Naive thymus-derived CD4-positive, alpha-beta T cell (primary cell): ENCODE measurements around the gene UMOD. TPM values are rescaled to one million over a fixed set of nuclear protein-coding genes. Genes with fewer than 3 reads are reported as not detected.

ENCODE experiments used
- ATAC-seq: fragments of 150-1000 bp; cut with Tn5 transposase; 2 replicates; pipeline ENCODE4 v1.10.0; 2021; ENCODE audit warnings: mild to moderate bottlenecking, moderate library complexity
- CTCF ChIA-PET: fragments of 350-600 bp; sonication (Branson Sonifier 250); formaldehyde crosslinking; loops from one replicate; lab custom pipeline; 2021; ENCODE audit warnings: antibody characterized with exemption; lab: Charles Lee
- POLR2A ChIA-PET: fragments of 350-600 bp; sonication (Branson Sonifier 250); formaldehyde crosslinking; loops from one replicate; lab custom pipeline; 2021; ENCODE audit warnings: antibody characterized with exemption, inconsistent platforms; lab: Charles Lee
- DNase-seq, 9 donors: peaks; one replicate each; pipeline versions ENCODE4 v3.0.0 to v3.0.0-alpha.2; 2020 to 2022; ENCODE audit warnings: mixed read lengths in 1 of 9
- H3K27ac ChIP-seq: one replicate; pipeline ENCODE4 v1.7.0; 2013; ENCODE audit warnings: mild to moderate bottlenecking, low read depth, low read length, moderate library complexity
- H3K27me3 ChIP-seq, 2 donors: one replicate each; pipeline ENCODE4 v1.7.0; 2013; ENCODE audit warnings: low read length in 2 of 2, mild to moderate bottlenecking in 2 of 2, moderate library complexity in 2 of 2; ENCODE audit not compliant: control insufficient read depth in 2 of 2, insufficient read depth in 2 of 2
- H3K36me3 ChIP-seq, 3 experiments: 1 replicate in 2 of 3; 2 replicates in 1 of 3; pipeline ENCODE4 v1.7.0; 2013; ENCODE audit warnings: low read length in 3 of 3, mild to moderate bottlenecking in 3 of 3, moderate library complexity in 1 of 3; ENCODE audit not compliant: insufficient read depth in 3 of 3, control insufficient read depth in 2 of 3
- H3K4me1 ChIP-seq, 2 donors: one replicate each; pipeline ENCODE4 v1.7.0; 2013; ENCODE audit warnings: low read length in 2 of 2, mild to moderate bottlenecking in 2 of 2, moderate library complexity in 1 of 2; ENCODE audit not compliant: control insufficient read depth in 2 of 2, insufficient read depth in 2 of 2
- H3K4me3 ChIP-seq: 2 replicates; pipeline ENCODE4 v1.7.0; 2013; ENCODE audit warnings: mild to moderate bottlenecking, low read length
- H3K9me3 ChIP-seq, 3 experiments: 1 replicate in 2 of 3; 2 replicates in 1 of 3; pipeline ENCODE4 v1.7.0; 2013; ENCODE audit warnings: low read length in 3 of 3; ENCODE audit not compliant: control insufficient read depth in 2 of 3
- H3K27ac Mint-ChIP-seq, 9 donors: one replicate each; pipeline ENCODE4 v1.8.0; 2020 to 2022; ENCODE audit warnings: mixed read lengths in 9 of 9, mild to moderate bottlenecking in 8 of 9, moderate library complexity in 5 of 9, inconsistent platforms in 2 of 9
- H3K27me3 Mint-ChIP-seq, 5 donors: one replicate each; pipeline ENCODE4 v1.8.0; 2021 to 2022; ENCODE audit warnings: mixed read lengths in 5 of 5, mild to moderate bottlenecking in 1 of 5
- H3K36me3 Mint-ChIP-seq, 5 donors: one replicate each; pipeline ENCODE4 v1.8.0; 2020 to 2022; ENCODE audit warnings: mixed read lengths in 5 of 5, mild to moderate bottlenecking in 3 of 5, inconsistent platforms in 1 of 5
- H3K4me1 Mint-ChIP-seq, 7 donors: one replicate each; pipeline ENCODE4 v1.8.0; 2020 to 2022; ENCODE audit warnings: mixed read lengths in 7 of 7, mild to moderate bottlenecking in 3 of 7, inconsistent platforms in 1 of 7
- H3K4me3 Mint-ChIP-seq, 10 donors: one replicate each; pipeline ENCODE4 v1.8.0; 2020 to 2022; ENCODE audit warnings: mild to moderate bottlenecking in 10 of 10, mixed read lengths in 10 of 10, moderate library complexity in 6 of 10, inconsistent platforms in 2 of 10
- H3K9me3 Mint-ChIP-seq, 11 donors: one replicate each; pipeline ENCODE4 v1.8.0; 2020 to 2022; ENCODE audit warnings: mixed read lengths in 11 of 11, mild to moderate bottlenecking in 4 of 11, inconsistent platforms in 1 of 11, moderate library complexity in 1 of 11
- intact Hi-C, 2 donors: fragments of 100-400 bp; cut with micrococcal nuclease; formaldehyde crosslinking; loops; one replicate each; pipeline ENCODE4 v1.15.1; 2023
- polyA plus RNA-seq, 2 donors: library from polyadenylated mRNA; unstranded; fragments of 300-500 nt; fragmentation: Illumina TruSeq; gene quantifications; one replicate each; pipeline ENCODE4 v1.2.3, GENCODE V29; 2021
- total RNA-seq, 6 experiments: library from RNA in 5 of 6; stranded (reverse) in 5 of 6; gene quantifications; 1 replicate in 5 of 6; 2 replicates in 1 of 6; pipeline ENCODE4 v1.2.3 and lab custom pipeline; 2021 to 2026

Gene UMOD
- total and polyA plus RNA-seq, 7 experiments from 2014 or later, result not detected

GRCh38 chr16:20372701-20373100, 20.2 kb upstream of the UMOD start:
- DNase-seq, result no peak
- H3K4me1 Mint-ChIP-seq, result no peaks in the 10 kb centered on the region
- ATAC-seq, result no peak
- H3K9me3 Mint-ChIP-seq, result no peaks in the 10 kb centered on the region
- H3K27ac ChIP-seq, result no peak overlapping the region
- H3K36me3 ChIP-seq, result no peaks in the 10 kb centered on the region
- ChIA-PET CTCF (interaction anchor here (0.6 to 0.7 kb wide), 2 partner anchors 13 to 542 kb away, joined by 3 read pairs; no protein-coding TSS in a partner anchor), POLR2A (no interaction called here)
- intact Hi-C loops, result no loop called here
- no peak overlapping the region for H3K4me3 ChIP-seq
- no peaks in the 10 kb centered on the region for H3K27me3 ChIP-seq
- no peaks in the 10 kb centered on the region for H3K9me3 ChIP-seq
- H3K27ac Mint-ChIP-seq, result no peak overlapping the region
- no peak overlapping the region for H3K4me3 Mint-ChIP-seq
- H3K36me3 Mint-ChIP-seq, result no peaks in the 10 kb centered on the region
- peaks cover 8 to 39% (median 18%) of the 10 kb centered on the region in 5 donors for H3K27me3 Mint-ChIP-seq
- H3K4me1 ChIP-seq, result no peaks in the 10 kb centered on the region

GRCh38 chr16:20369452-20370054, 17.0 kb upstream of the UMOD start:
- Mint-ChIP-seq H3K9me3 (peaks cover 0 to 3% (median 0%) of the 10 kb centered on the region in 11 donors), H3K27ac (no peak overlapping the region)
- POLR2A ChIA-PET, result no interaction called here

GRCh38 chr16:20364051-20364450, 11.5 kb upstream of the UMOD start:
- H3K27me3 Mint-ChIP-seq, result peaks cover 0 to 38% (median 15%) of the 10 kb centered on the region in 5 donors
- Histone ChIP-seq H3K27ac (no peak overlapping the region), H3K4me3 (no peak overlapping the region), H3K9me3 (no peaks in the 10 kb centered on the region), H3K36me3 (no peaks in the 10 kb centered on the region), H3K4me1 (no peaks in the 10 kb centered on the region), H3K27me3 (no peaks in the 10 kb centered on the region)
- intact Hi-C loops, result no loop called here
- ATAC-seq, result no peak
- H3K4me3 Mint-ChIP-seq, result no peak overlapping the region
- no peaks in the 10 kb centered on the region for H3K36me3 Mint-ChIP-seq
- DNase-seq, result no peak
- ChIA-PET CTCF (no interaction called here), POLR2A (no interaction called here)
- peaks cover 0 to 2% (median 0%) of the 10 kb centered on the region in 7 donors for H3K4me1 Mint-ChIP-seq
- no peak overlapping the region for H3K27ac Mint-ChIP-seq
- peaks cover 0 to 6% (median 0%) of the 10 kb centered on the region in 11 donors for H3K9me3 Mint-ChIP-seq

More at GRCh38 chr16:20369452-20370054, 17.0 kb upstream of the UMOD start:
- no peak for ATAC-seq
- peaks cover 0 to 2% (median 0%) of the 10 kb centered on the region in 7 donors for H3K4me1 Mint-ChIP-seq
- no peak for DNase-seq
- CTCF ChIA-PET, result interaction anchor here (0.9 kb wide), 1 partner anchor 15 kb away, joined by 3 read pairs; no protein-coding TSS in a partner anchor
- no peak overlapping the region for H3K27ac ChIP-seq
- H3K36me3 ChIP-seq, result no peaks in the 10 kb centered on the region
- intact Hi-C loops, result no loop called here
- no peaks in the 10 kb centered on the region for H3K36me3 Mint-ChIP-seq
- no peak overlapping the region for H3K4me3 Mint-ChIP-seq
- peaks cover 5 to 31% (median 23%) of the 10 kb centered on the region in 5 donors for H3K27me3 Mint-ChIP-seq
- H3K4me1 ChIP-seq, result no peaks in the 10 kb centered on the region
- H3K9me3 ChIP-seq, result no peaks in the 10 kb centered on the region
- H3K4me3 ChIP-seq, result no peak overlapping the region
- H3K27me3 ChIP-seq, result no peaks in the 10 kb centered on the region

GRCh38 chr16:20363191-20363590, 10.7 kb upstream of the UMOD start:
- intact Hi-C loops, result no loop called here
- Histone ChIP-seq H3K27ac (no peak overlapping the region), H3K9me3 (no peaks in the 10 kb centered on the region), H3K4me3 (no peak overlapping the region), H3K4me1 (no peaks in the 10 kb centered on the region), H3K27me3 (no peaks in the 10 kb centered on the region), H3K36me3 (no peaks in the 10 kb centered on the region)
- ChIA-PET POLR2A (no interaction called here), CTCF (no interaction called here)
- Mint-ChIP-seq H3K27ac (no peak overlapping the region), H3K36me3 (no peaks in the 10 kb centered on the region), H3K9me3 (peaks cover 0 to 6% (median 0%) of the 10 kb centered on the region in 11 donors), H3K4me1 (peaks cover 0 to 2% (median 0%) of the 10 kb centered on the region in 7 donors), H3K27me3 (peaks cover 0 to 37% (median 14%) of the 10 kb centered on the region in 5 donors), H3K4me3 (no peak overlapping the region)
- DNase-seq (no peak), ATAC-seq (no peak)

- H3K4me1 ChIP-seq, result no peaks in the 10 kb centered on the region
- DNase-seq, result no peak
- no peak for ATAC-seq
- POLR2A ChIA-PET, result no interaction called here
- H3K4me1 Mint-ChIP-seq, result no peaks in the 10 kb centered on the region
- intact Hi-C loops, result no loop called here
- H3K36me3 Mint-ChIP-seq, result no peaks in the 10 kb centered on the region
- no peak overlapping the region for H3K27ac ChIP-seq
- peaks cover 0 to 6% (median 0%) of the 10 kb centered on the region in 11 donors for H3K9me3 Mint-ChIP-seq
- no peak overlapping the region for H3K4me3 Mint-ChIP-seq
- H3K27ac Mint-ChIP-seq, result no peak overlapping the region
- peaks cover 0 to 48% (median 23%) of the 10 kb centered on the region in 5 donors for H3K27me3 Mint-ChIP-seq
- H3K9me3 ChIP-seq, result no peaks in the 10 kb centered on the region
- no peak overlapping the region for H3K4me3 ChIP-seq
- H3K36me3 ChIP-seq, result no peaks in the 10 kb centered on the region
- CTCF ChIA-PET, result no interaction called here
- H3K27me3 ChIP-seq, result peaks cover 0 to 3% of the 10 kb centered on the region in 2 donors
These were observed 7.5 kb upstream of the UMOD start for GRCh38 chr16:20359997-20360396.

GRCh38 chr16:20355114-20355782, 2.7 kb upstream of the UMOD start:
- Mint-ChIP-seq H3K36me3 (no peaks in the 10 kb centered on the region), H3K27me3 (peaks cover 0 to 46% (median 20%) of the 10 kb centered on the region in 5 donors), H3K9me3 (peaks cover 0 to 7% (median 2%) of the 10 kb centered on the region in 11 donors), H3K4me1 (no peaks in the 10 kb centered on the region), H3K4me3 (no peak overlapping the region), H3K27ac (no peak overlapping the region)
- ChIA-PET CTCF (no interaction called here), POLR2A (no interaction called here)
- no peak overlapping the region for H3K4me3 ChIP-seq
- ATAC-seq (no peak), DNase-seq (no peak)
- no peaks in the 10 kb centered on the region for H3K4me1 ChIP-seq
- intact Hi-C loops, result no loop called here
- peaks cover 0 to 3% of the 10 kb centered on the region in 2 donors for H3K27me3 ChIP-seq
- no peak overlapping the region for H3K27ac ChIP-seq
- no peaks in the 10 kb centered on the region for H3K36me3 ChIP-seq
- no peaks in the 10 kb centered on the region for H3K9me3 ChIP-seq
